HG03025 (cell line): ENCODE results near the gene PPP2R2C.

Experiments
- ATAC-seq: cut with Tn5 transposase; IDR thresholded peaks from one replicate; pipeline ENCODE4 v1.9.1; 2021; ENCODE audit warnings: mild to moderate bottlenecking, moderate library complexity; ENCODE audit not compliant: unreplicated experiment, low FRiP score

PPP2R2C gene

GRCh38 chr4:6277139-6277802 lies 195.1 kb downstream of the PPP2R2C start:
- ATAC-seq = no peak

- no peak for ATAC-seq
Observed at GRCh38 chr4:6275898-6276806, 196.3 kb downstream of the PPP2R2C start.

- no peak for ATAC-seq
Observed at GRCh38 chr4:6275351-6275750, 197.1 kb downstream of the PPP2R2C start.

GRCh38 chr4:6273661-6273990 lies 198.8 kb downstream of the PPP2R2C start:
- ATAC-seq = no peak

- ATAC-seq = no peak
Observed at GRCh38 chr4:6272863-6273660, 199.4 kb downstream of the PPP2R2C start.

GRCh38 chr4:6271701-6272465 lies 200.5 kb downstream of the PPP2R2C start:
- no peak for ATAC-seq

- no peak for ATAC-seq
Observed at GRCh38 chr4:6271206-6271605, 201.2 kb downstream of the PPP2R2C start.

GRCh38 chr4:6270636-6271121 lies 201.7 kb downstream of the PPP2R2C start:
- no peak for ATAC-seq
